Testis (tissue), 2 donors: ENCODE measurements around the gene ADGRE1.

ENCODE experiments used
- CTCF ChIP-seq, 3 experiments: fragments of 450-650 bp in 2 of 3; fragments of 200-600 bp in 1 of 3; sonication (generic) in 1 of 3; IDR thresholded peaks; one replicate each; pipeline ENCODE4 v1.5.1; 2016 to 2019; ENCODE audit warnings: antibody characterized with exemption in 3 of 3, mild to moderate bottlenecking in 2 of 3, moderate library complexity in 1 of 3
- POLR2A ChIP-seq: fragments of 450-650 bp; IDR thresholded peaks from one replicate; pipeline ENCODE4 v1.6.1; 2017; ENCODE audit warnings: antibody characterized with exemption, mild to moderate bottlenecking, moderate library complexity

GRCh38 chr19:6935618-6936017 is 48.2 kb downstream of the ADGRE1 start:
- TF ChIP-seq POLR2A = no peak
- TF ChIP-seq CTCF (IDR thresholded peaks at IDR 0.05) = no peak
